ENCODE measurements around the gene ZBTB8B. TPM values are rescaled to one million over a fixed set of nuclear protein-coding genes. Genes with fewer than 3 reads are reported as not detected.

Gene ZBTB8B
- total RNA-seq, 1 donor from 2014 or later: 3.3 TPM

DNA sequence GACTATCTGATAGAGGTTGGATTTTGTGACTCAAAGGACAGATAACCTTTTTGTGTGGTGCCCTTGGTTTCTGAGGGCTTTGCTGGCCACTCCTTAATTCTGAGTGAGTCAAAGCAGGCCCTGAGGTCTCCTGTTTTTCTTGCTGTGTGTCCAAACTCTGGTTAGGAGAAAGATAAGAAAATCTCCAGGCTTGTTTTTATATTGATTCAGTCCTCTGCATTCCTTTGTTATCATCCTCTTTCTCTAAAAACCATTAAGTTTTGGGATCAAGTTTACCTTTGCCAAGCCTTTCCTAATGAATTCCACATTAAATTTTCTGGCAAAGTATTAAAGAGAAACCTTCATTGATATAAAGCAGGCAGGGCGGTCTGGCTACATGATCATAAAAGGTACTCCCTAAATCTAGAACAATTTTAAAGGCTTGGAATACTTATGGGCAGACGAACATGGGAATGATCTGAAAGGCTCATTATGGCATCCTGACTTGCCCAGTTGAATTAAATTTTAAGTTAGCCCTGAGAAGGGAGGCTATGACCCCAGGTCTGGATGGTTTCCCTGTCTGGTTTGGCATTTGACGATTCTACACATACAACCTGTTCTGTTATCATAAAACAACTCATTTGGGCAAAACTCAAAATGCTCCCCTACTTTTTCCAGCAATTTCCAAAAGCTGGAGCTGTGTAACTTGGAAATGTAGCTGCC lies 20.8 kb downstream of the ZBTB8B start:
- TF ChIP-seq, protein P1, sequence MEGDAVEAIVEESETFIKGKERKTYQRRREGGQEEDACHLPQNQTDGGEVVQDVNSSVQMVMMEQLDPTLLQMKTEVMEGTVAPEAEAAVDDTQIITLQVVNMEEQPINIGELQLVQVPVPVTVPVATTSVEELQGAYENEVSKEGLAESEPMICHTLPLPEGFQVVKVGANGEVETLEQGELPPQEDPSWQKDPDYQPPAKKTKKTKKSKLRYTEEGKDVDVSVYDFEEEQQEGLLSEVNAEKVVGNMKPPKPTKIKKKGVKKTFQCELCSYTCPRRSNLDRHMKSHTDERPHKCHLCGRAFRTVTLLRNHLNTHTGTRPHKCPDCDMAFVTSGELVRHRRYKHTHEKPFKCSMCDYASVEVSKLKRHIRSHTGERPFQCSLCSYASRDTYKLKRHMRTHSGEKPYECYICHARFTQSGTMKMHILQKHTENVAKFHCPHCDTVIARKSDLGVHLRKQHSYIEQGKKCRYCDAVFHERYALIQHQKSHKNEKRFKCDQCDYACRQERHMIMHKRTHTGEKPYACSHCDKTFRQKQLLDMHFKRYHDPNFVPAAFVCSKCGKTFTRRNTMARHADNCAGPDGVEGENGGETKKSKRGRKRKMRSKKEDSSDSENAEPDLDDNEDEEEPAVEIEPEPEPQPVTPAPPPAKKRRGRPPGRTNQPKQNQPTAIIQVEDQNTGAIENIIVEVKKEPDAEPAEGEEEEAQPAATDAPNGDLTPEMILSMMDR (conservative IDR thresholded peaks at IDR 0.05): no peak
- no peak for DNase-seq (ENCODE audit: low read depth, low spot score)
- Mint-ChIP-seq H3K36me3 (ENCODE audit: low read depth) (peaks cover 11% of the 10 kb centered on the region), H3K27ac (ENCODE audit: unreplicated experiment) (no peak overlapping the region), H3K27me3 (ENCODE audit: low read depth) (no peaks in the 10 kb centered on the region), H3K4me1 (peaks cover 8% of the 10 kb centered on the region), H3K9me3 (no peaks in the 10 kb centered on the region), H3K4me3 (no peak overlapping the region)

DNA sequence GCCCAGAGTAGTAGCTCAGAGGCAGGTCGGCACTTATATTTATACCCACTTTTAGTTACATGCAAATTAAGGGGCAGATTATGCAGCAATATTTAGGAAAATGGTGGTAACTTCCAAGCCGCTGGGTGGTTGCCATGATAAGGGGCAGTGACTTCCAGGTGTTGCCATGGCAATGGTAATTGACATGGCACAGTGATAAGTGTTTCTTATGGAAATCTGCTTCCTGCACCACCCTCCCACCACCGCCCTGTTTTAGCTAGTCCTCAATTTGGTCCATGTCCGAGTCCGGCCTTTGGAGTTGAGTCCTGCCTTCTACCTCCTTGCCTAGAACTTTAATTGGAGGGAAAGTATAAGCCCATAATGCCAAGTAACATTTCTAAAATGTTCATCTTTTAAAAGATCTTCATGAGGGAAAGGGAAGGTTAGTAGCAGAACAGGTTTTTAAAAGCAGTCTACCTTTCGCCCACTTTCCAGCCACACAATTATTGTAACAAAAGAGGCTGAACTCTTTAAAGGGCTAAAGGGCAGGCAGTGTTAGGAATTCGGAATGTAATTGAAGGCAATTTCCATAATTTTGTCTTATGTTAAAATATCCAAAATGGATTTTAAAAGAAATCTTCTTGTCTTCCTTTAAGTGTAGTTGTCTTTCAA lies 21.7 kb downstream of the ZBTB8B start:
- TF ChIP-seq, protein P1 (conservative IDR thresholded peaks at IDR 0.05): no peak
- DNase-seq (ENCODE audit: low read depth, low spot score): no peak
- no peaks in the 10 kb centered on the region for H3K9me3 Mint-ChIP-seq
- no peak overlapping the region for H3K27ac Mint-ChIP-seq (ENCODE audit: unreplicated experiment)
- peaks cover 11% of the 10 kb centered on the region for H3K36me3 Mint-ChIP-seq (ENCODE audit: low read depth)
- H3K4me3 Mint-ChIP-seq: no peak overlapping the region
- no peaks in the 10 kb centered on the region for H3K27me3 Mint-ChIP-seq (ENCODE audit: low read depth)
- H3K4me1 Mint-ChIP-seq: peaks cover 8% of the 10 kb centered on the region

- H3K9me3 Mint-ChIP-seq: no peaks in the 10 kb centered on the region
- TF ChIP-seq, protein P1 (conservative IDR thresholded peaks at IDR 0.05): no peak
- H3K4me1 Mint-ChIP-seq: peaks cover 8% of the 10 kb centered on the region
- no peaks in the 10 kb centered on the region for H3K27me3 Mint-ChIP-seq (ENCODE audit: low read depth)
- no peak for DNase-seq (ENCODE audit: low read depth, low spot score)
- H3K36me3 Mint-ChIP-seq (ENCODE audit: low read depth): peaks cover 11% of the 10 kb centered on the region
- H3K27ac Mint-ChIP-seq (ENCODE audit: unreplicated experiment): no peak overlapping the region
- no peak overlapping the region for H3K4me3 Mint-ChIP-seq
These were observed 22.3 kb downstream of the ZBTB8B start for GRCh38 chr1:32487182-32487581.

GRCh38 chr1:32489774-32490454 lies 25.0 kb downstream of the ZBTB8B start:
- Mint-ChIP-seq H3K4me3 (no peak overlapping the region), H3K9me3 (no peaks in the 10 kb centered on the region), H3K4me1 (peaks cover 12% of the 10 kb centered on the region), H3K27me3 (ENCODE audit: low read depth) (no peaks in the 10 kb centered on the region), H3K27ac (ENCODE audit: unreplicated experiment) (no peak overlapping the region), H3K36me3 (ENCODE audit: low read depth) (peaks cover 5% of the 10 kb centered on the region)
- TF ChIP-seq, protein P1 (conservative IDR thresholded peaks at IDR 0.05): no peak
- no peak for DNase-seq (ENCODE audit: low read depth, low spot score)

DNA sequence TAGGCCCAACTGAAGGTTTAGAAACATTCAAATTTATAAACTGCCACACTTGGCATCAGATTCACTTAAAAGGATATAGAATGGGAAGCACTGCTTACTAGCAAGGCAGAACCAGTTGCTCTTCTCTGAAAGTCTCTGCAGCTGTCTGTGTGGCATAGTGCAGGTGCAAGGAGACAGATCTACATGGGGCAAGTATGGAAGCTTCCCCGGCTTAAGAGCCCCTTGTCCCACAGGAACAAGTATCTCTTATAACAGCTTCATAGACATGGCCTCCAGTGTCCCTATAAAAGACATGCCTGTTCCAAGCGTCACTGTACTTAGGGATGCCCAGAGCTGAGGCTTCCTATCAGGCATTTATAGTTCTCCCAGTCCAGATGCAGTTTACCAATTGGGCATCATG lies 26.5 kb downstream of the ZBTB8B start:
- no peak overlapping the region for H3K27ac Mint-ChIP-seq (ENCODE audit: unreplicated experiment)
- no peaks in the 10 kb centered on the region for H3K9me3 Mint-ChIP-seq
- DNase-seq (ENCODE audit: low read depth, low spot score): no peak
- H3K27me3 Mint-ChIP-seq (ENCODE audit: low read depth): no peaks in the 10 kb centered on the region
- H3K4me1 Mint-ChIP-seq: peaks cover 17% of the 10 kb centered on the region
- TF ChIP-seq, protein P1 (conservative IDR thresholded peaks at IDR 0.05): no peak
- no peaks in the 10 kb centered on the region for H3K36me3 Mint-ChIP-seq (ENCODE audit: low read depth)
- H3K4me3 Mint-ChIP-seq: no peak overlapping the region
